SW 1271 (cell line): ENCODE data around the gene MFSD12.
"Not testable (repeated sequence)": the region's sequence is repeated elsewhere in the genome, so short reads cannot be mapped to it uniquely, and the experiment has no call there.

ENCODE experiments used
- DNase-seq, 2 experiments: peaks; one replicate each; lab custom pipeline; 2025; lab: John Stamatoyannopoulos, UW

Gene MFSD12

GRCh38 chr19:3522421-3523360 lies 34.7 kb downstream of the MFSD12 start:
- no peak for DNase-seq

DNA sequence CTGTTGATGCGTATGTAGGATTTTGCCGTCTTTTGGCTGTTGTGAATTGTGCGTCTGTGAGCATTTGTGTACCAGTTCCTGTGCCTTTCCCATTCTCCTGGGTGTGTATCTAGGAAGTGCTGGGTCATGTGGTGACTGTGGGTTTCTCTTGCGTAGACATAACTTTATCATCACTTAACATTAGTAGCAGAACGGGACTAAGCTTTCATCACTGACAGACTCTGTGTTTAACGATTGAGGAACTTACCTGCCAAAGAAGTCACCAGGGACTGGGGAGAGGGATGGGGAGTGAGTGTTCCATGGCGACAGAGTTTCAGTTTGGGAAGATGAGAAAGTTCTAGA lies 36.3 kb downstream of the MFSD12 start:
- DNase-seq, result no peak

DNA sequence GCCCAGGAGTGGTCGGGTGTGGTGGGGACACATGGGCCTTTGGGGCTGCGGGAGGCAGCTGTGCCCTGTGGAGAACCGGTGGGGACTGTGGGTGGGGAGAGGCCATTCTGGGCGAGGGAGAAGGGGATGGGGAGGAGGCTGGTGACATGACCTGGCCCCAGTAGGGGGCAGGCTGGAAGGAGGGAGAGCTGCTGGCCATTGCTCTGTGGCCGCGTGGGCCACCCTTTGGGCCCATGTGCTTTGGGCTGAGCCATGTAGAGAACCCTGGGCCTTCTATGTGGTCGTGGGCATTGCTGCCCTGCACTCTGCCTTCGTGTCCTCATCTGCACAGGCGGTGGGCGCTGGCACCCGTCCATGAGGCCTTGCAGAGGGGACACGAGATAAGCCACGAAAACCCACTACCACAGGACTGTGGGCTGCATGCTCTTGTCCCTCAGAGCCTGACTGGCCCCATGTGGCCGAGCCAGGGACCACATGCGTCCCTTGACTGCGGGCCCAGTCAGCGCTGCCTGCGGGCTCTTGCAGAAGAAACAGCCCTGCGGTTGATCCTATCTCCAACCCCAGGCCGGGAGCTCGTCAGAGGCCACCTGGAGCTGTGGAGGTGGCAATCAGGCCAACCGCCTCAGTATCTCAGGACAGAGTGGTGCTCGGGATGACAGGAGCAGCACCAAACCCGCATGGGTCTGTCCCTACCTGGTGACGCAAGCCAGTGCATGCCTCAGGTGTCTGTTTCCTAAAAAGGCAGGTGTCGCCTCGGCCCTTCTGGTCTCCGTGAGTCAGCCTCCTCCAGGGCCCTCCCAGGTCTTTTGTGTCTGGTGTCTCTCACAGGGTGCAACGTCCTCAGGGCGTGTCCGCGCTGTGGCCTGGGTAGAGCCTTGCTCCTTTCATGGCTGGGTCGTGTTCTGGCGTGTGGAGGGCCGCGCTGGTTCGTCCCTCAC lies 37.0 kb downstream of the MFSD12 start:
- no peak for DNase-seq

DNA sequence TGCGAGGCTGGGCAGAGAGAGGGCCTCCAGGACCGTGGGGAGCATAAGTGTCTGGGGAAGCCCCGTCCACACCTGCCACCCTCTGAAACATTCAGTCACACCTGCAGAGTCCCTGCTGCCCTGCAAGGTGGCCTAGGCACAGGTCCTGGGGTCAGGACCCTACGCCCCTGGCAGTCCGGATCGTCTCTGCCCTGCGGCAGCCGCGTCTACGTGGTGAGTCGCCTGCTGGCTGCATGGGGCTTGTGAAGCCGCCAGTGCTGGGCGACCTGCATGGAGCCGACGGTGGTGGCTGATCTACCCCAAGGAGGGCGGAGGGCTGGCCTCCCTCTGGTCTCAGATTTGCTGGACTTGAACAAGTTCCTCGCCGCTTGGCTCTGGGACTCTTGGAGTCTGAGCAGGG lies 38.3 kb downstream of the MFSD12 start:
- no peak for DNase-seq

- no peak for DNase-seq
Measured at GRCh38 chr19:3518659-3519058, 38.7 kb downstream of the MFSD12 start.

- no peak for DNase-seq
Measured at GRCh38 chr19:3518255-3518654, 39.1 kb downstream of the MFSD12 start.

DNA sequence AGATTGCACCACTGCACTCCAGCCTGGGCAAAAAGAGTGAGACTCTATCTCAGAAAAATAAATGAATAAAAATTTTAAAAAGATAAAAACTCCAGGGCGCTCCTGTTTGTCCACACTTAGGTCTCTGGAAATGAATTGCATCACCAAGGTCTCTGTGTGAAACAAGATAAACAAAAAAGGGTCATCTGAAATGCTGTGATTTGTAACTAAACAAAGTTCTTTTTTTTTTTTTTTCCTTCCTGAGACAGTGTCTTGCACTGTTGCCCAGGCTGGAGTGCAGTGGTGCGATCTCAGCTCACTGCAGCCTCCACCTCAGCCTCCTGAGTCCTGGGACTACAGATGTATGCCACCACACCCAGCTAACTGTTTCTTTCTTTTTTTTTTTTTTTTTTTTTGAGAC lies 39.7 kb downstream of the MFSD12 start:
- no peak for DNase-seq

DNA sequence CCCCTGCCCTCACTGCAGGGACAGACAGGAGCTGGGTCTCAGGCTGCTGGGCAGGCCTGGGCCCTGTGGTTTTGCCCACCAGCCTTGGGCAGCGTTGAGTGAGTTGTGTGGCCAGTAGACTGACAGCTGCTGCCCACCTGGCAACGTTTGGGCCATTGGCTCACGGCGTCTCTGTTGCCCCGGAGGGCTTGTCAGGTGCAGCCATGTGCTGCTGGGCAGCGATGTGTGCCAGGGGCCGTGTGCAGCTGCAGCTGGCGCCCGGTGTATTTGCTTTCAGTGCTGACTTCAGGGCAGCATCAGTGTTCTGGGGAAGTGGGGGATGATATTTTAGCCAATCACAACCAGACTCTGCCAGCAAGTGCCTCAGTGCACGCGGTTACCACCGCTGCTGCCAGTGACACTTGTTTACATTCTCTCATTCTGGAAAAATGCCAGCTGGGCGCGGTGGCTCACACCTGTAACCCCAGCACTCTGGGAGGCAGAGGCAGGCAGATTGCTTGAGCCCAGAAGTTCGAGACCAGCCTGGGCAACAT lies 40.6 kb downstream of the MFSD12 start:
- no peak for DNase-seq

- no peak for DNase-seq
Measured at GRCh38 chr19:3515891-3516422, 41.4 kb downstream of the MFSD12 start.

- DNase-seq, result no peak
Measured at GRCh38 chr19:3514930-3515329, 42.5 kb downstream of the MFSD12 start.

- no peak for DNase-seq
Measured at GRCh38 chr19:3513229-3514140, 43.9 kb downstream of the MFSD12 start.

DNA sequence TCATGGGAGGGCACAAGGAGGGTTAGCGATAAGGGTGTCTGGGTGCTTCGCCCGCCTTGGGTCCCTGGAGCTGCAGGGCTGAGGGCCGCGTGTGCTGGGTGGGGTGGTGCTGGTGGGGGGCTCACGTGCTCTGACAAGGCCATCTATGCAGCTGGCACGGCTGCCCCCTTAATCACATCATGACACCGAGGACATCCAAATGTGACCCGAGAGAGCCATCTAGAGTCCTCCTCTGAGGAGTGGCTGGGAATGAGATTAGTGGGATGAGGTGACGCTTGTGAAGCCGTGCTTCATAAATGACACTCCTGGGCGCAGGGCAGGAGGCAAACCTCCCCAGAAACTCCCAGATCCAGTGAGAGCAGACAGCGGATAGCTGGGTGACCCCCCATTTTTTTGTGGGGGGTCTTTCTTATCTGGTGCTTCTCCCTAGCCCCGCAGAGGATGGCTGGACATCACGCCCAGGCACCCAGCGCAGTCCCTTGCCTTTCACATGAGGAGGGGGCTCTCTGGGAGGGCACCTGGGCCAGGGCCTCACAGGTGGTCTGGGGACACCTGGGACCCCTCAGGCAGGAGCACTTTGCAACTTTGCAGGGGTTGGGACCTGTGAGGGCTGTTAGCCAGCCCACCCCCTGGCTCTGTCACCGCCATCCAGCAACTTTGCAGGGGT lies 44.7 kb downstream of the MFSD12 start:
- DNase-seq, result no peak

DNA sequence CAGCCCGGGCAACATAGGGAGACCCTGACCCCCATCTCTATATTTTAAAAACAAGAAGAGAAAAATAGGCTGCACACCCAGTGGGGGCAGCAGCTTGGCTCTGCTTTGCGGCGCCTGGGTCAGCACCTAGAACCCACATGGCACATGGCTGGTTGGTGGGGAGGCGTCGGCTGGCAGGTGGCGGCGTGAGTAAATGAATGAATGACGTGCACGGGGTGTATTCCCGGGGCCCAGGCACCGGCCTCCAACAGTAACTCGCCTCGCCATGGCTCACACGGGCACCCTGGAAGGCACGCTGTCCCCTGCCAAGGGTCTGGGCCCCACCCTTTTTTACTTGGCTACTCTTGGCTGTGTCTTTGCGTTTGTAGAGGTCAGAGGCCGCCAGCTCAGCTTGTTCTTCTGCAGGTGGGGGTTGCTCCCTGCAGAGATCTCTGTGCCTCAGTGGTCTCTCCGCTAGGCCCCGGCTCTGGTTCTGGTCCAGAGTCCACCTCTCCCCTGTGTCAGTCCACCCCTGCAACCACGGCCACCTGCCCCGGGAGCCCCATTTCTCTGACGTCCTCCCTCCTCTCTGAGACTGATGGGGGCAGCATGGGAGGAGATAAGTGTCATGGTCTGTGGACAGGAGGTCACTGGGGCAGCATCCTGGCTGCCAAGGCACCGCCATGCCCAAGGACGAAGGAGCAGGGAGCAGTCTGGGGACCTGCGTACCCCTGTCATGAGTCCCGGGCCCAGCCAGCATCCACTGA lies 45.7 kb downstream of the MFSD12 start:
- DNase-seq, result no peak

- no peak for DNase-seq
Measured at GRCh38 chr19:3510727-3511126, 46.7 kb downstream of the MFSD12 start.

DNA sequence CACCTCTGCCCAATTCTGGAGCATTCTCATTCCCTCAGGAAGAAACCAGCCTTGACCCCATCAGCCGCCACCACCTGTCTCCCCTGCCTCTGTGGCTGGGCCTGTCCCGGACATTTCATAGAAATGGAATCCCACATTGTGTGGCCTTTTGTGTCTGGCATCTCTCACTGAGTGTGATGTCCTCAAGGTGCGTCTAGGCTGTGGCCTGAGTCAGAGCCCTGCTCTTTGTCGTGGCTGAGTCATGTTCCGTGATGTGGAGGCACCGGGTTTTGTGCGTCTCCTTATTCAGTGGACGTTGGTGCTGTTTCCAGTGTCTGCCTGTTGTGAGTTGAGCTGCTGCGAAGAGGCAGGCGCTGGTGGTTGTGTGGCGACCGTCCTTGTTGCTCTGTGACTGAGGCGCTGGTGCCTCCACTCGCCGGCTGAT lies 47.8 kb downstream of the MFSD12 start:
- no peak for DNase-seq

GRCh38 chr19:3508771-3509535 lies 48.4 kb downstream of the MFSD12 start:
- no peak for DNase-seq

DNA sequence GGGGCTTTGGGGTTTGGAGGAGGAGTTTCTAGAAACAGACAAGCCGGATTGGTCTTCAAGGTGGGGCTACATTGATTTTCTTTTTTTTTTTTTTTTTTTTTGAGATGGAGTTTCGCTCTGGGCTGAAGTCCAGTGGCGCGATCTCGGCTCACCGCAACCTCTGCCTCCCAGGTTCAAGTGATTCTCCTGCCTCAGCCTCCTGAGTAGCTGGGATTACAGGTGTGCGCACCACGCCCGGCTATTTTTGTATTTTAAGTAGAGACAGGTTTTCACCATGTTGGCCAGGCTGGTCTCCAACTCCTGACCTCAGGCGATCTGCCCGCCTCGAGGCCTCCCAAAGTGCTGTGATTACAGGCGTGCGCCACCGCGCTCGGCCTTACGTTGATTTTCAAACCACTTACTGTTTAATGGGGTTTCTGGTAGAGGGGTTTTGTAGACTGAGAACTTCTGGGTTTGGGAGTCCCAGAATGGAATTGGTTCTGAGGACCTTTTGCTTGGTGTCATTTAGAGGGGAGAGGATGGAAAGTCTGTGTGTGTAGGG lies 49.2 kb downstream of the MFSD12 start:
- DNase-seq, result not testable (repeated sequence)

GRCh38 chr19:3507371-3508120 lies 49.8 kb downstream of the MFSD12 start:
- DNase-seq, result no peak
